Effector CD8-positive, alpha-beta T cell (primary cell): ENCODE results near the gene IMP3.

Experiments used
- DNase-seq: peaks from one replicate; lab custom pipeline; 2025; lab: John Stamatoyannopoulos, UW

The IMP3 gene

DNA sequence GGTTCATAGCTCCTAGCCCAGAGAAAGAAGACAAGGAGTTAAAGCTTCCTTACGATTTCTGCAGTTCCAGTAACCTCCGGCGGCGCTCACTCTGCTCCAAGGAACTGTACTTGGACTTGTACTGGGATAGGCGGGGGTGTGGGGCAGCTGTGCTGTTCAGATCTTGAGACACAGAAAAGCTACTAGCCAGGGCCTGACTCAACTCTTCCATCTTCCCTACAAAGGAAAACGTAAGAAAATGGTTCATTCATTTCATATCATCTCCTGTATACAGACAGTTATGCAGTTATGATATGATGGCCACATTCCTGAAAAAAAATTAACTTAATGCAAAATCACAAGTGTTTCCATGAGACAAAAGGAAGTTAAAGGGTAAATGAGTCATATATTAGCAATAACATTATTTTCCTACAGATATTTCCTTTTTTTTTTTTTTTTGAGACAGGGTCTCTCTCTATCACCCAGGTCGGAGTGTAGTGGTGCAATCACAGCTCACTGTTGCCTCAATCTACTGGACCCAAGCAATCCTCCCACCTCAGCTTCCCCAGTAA is 19.1 kb downstream of the IMP3 start:
- no peak for DNase-seq

GRCh38 chr15:75620058-75620820 is 19.8 kb downstream of the IMP3 start:
- no peak for DNase-seq

DNA sequence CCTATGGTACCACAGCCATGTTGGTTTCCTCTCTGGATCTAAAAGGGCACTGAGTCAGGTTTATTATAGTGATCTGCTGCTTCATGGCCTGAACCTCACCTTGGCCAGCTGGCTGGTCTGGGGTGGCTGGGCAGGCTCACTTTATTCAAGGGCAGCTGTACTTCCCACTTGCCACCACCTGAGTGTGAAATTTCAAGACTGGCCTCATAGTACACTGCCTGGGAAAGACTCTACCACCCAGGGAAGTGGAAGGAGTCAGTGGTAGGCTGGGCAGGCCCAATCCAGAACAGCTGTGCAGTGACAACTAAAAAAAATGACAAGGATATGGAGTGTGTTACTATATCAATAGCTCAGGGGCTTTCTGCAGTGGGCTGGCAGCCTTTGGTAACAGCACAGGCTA is 23.3 kb downstream of the IMP3 start:
- no peak for DNase-seq

DNA sequence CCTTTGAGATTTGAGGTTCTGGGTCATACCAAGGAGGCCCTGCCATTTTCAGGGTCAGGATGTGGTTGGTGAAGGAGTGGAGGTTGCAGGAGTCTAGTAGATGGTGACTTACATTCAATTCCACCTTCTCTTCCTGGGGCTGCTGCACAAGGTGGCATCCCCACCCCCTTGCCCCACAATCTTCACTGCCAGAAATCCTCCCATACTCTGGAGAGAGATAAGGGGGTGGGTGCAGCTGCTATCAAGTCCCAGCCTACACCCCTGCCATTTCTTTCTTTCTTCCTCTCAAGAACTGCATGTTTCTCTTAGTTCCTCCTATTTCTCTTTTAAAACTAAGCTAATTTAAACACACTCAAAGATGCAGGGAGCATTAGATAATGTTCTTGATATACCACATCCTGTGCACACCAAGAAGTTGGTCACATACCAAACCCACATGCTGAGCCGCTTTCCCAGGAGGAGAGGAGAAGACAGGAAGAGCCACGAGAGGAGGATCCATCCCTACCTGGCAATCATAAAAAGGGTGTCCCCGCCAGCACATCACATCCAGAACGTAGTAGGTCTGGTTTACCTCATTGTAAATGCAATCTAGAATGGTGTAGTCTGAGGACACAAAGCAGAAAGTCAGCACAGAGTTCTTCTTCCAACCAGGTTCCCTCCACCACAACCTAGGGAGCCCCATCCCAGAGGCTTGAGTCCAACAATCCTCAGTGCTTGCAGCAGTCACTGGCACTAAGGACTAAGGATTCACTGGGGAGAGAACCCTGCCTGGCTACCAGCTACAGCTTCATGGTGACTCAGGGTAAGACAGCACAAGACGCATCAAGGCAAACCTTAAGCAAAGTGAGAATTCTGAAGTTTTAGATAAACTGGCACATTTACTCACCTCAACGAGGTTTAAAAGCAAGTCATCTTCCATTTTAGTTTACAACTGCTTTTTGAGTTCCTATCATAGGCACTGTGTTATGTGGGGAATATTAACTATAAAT is 33.0 kb downstream of the IMP3 start:
- DNase-seq: no peak

DNA sequence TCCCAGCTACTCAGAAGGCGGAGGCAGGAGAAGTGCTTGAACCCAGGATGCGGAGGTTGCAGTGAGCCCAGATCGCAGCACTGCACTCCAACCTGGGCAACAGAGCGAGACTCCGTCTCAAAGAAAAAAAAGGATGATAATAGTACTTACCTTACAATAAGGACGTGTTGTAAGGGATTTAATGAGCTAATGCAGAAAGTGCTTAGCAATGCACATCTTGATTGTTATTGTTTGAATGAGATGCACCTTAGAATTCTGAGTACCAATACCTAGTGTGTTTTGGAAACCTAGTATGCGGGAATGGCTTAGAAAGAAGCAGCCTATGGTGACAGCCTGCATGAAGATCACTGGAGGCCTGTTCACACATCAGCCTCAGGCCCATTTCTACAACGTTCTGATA is 34.0 kb downstream of the IMP3 start:
- DNase-seq: no peak

GRCh38 chr15:75599401-75599800 is 40.6 kb downstream of the IMP3 start:
- DNase-seq: no peak

- no peak for DNase-seq
Observed at GRCh38 chr15:75598361-75598760, 41.7 kb downstream of the IMP3 start.

DNA sequence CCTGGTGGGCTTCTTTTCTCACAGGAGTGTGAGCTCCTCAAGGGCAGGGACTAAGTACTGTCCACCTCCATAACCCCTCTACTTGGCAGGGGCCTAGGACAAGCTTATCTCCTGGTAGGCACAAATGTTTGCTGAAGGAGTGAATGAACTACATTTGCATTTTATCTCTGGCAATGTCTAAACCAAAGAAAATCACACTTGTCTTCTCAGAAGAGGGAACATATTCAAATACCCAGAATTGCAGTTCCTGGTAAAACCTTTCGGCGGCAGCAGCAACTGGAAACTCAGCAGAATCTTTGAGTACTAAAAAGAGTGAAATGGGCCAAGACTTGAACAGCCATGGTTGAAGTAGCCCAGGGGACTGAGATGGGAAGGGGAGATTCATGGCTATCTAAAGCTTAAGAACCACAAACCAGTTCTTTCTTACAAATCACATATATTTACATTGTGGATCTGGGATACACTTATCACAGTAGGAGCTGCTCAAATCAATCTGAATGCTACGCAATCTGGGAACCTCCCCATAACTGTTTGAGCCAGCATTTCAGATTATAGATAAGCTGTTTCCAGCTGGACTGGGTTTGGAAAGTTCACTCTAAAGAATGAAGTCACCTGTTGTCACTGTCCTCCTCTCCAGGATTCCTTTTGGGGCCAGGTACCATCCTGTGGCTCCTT is 42.2 kb downstream of the IMP3 start:
- no peak for DNase-seq

GRCh38 chr15:75596703-75597345 is 43.2 kb downstream of the IMP3 start:
- DNase-seq: no peak

- no peak for DNase-seq
Observed at GRCh38 chr15:75594276-75594675, 45.7 kb downstream of the IMP3 start.

- no peak for DNase-seq
Observed at GRCh38 chr15:75591655-75592364, 48.2 kb downstream of the IMP3 start.

DNA sequence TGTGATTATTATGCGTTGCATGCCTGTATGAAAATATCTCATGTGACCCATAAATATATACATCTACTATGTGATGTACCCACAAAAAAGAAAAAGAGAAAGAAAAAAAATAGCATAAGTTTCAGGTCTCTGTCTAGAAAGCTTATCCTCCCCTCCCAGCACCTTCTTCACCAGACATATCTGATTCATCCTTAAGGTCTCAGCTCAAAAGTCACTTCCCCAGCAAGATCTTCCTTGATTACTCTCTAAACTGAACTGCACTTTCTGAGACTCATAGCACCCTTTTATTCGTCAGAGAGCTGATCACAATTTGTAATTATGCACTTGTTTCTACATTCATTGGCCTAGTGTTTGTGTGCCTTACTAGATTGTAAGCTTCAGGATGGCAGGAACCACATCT is 49.8 kb downstream of the IMP3 start:
- DNase-seq: no peak
